GM06990 (cell line): ENCODE data around the gene LARP1B.
"Not testable (repeated sequence)": the region's sequence is repeated elsewhere in the genome, so short reads cannot be mapped to it uniquely, and the experiment has no call there.

Experiments
- DNase-seq: peaks from one replicate; pipeline ENCODE4 v3.0.0-alpha.2; 2011; ENCODE audit not compliant: insufficient read length; ENCODE audit errors: extremely low read depth
- H3K27me3 ChIP-seq: replicated peaks from 2 replicates; pipeline ENCODE4 v1.6.0; 2011; ENCODE audit warnings: low read length; ENCODE audit not compliant: control insufficient read depth, insufficient read depth
- H3K36me3 ChIP-seq: 2 replicates; pipeline ENCODE4 v1.5.1; 2011; ENCODE audit warnings: low read length; ENCODE audit not compliant: control insufficient read depth, insufficient read depth
- H3K4me3 ChIP-seq: replicated peaks from 2 replicates; pipeline ENCODE4 v1.5.1; 2011; ENCODE audit warnings: low read depth, mild to moderate bottlenecking, control low read depth, low read length
- TF ChIP-seq, protein P1 (sequence below): IDR thresholded peaks from 2 replicates; pipeline ENCODE4 v1.5.1; 2011; ENCODE audit warnings: low read length, control low read depth, mild to moderate bottlenecking, inconsistent platforms; ENCODE audit not compliant: insufficient read depth, poor library complexity, severe bottlenecking

LARP1B gene

DNA sequence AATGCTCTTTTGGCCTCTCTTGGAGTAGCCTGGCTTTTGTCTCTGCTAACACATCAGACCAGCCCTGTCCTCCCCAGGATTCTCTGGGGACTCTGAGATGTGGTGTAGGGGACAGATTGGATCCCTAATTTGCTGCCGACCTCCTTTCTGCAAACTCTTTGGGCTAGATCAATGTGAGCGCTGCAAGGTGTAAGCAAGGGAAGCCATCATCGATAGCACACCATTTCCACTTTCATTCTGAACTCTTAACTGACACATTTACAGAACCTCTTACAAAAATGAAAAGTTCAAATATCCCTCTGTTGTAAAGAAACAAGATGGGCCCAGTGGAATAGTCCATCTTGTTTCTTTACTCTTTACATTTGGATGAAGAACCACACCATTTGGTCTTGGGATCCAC, 179.9 kb downstream of the LARP1B start:
- no peaks in the 10 kb centered on the region for H3K27me3 ChIP-seq
- no peak for DNase-seq
- no peak overlapping the region for H3K4me3 ChIP-seq
- no peaks in the 10 kb centered on the region for H3K36me3 ChIP-seq
- TF ChIP-seq, protein P1, sequence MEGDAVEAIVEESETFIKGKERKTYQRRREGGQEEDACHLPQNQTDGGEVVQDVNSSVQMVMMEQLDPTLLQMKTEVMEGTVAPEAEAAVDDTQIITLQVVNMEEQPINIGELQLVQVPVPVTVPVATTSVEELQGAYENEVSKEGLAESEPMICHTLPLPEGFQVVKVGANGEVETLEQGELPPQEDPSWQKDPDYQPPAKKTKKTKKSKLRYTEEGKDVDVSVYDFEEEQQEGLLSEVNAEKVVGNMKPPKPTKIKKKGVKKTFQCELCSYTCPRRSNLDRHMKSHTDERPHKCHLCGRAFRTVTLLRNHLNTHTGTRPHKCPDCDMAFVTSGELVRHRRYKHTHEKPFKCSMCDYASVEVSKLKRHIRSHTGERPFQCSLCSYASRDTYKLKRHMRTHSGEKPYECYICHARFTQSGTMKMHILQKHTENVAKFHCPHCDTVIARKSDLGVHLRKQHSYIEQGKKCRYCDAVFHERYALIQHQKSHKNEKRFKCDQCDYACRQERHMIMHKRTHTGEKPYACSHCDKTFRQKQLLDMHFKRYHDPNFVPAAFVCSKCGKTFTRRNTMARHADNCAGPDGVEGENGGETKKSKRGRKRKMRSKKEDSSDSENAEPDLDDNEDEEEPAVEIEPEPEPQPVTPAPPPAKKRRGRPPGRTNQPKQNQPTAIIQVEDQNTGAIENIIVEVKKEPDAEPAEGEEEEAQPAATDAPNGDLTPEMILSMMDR = no peak

DNA sequence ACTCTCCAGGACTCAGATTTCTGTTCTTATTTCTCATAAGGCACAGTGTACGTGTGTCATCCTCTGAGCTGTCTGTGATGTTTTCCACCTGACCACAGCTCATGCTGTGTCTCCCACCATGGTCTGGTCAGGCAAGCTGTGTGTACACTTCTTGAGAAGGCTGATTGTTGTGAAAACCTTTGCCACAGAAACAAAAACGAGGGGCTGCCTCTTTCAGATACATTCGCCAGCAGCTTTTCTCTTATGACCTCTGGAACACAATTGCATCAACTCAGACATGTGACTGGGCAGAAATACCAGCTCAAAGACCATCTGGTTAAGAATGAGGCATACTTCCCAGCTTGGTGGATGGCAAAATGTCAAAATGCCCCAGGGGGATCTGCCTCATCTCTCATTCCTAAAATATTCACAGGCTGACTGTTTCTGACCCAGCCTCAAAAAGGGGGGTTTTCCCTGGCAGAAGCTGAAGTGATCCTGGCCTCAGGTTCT, 180.4 kb downstream of the LARP1B start:
- H3K36me3 ChIP-seq = no peaks in the 10 kb centered on the region
- TF ChIP-seq, protein P1 = no peak
- no peak overlapping the region for H3K4me3 ChIP-seq
- DNase-seq = no peak
- H3K27me3 ChIP-seq = no peaks in the 10 kb centered on the region

DNA sequence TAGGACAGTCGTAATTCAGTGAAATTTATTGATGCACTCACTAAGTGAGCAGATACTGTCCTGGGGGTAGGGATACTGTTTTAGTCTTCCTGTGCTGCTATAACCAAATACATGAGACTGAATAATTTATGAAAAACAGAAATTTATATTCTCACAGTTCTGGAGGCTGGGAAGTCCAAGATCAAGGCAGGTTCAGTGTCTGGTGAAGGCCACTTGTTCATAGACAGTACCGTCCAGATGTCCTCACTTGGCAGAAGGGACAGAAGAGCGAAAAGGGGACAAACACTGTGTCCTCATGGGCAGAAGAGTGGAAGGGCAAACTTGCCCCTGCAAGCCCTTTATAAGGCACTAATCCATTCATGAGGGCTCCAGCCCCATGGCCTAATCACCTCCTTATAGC, 180.9 kb downstream of the LARP1B start:
- H3K27me3 ChIP-seq = no peaks in the 10 kb centered on the region
- no peaks in the 10 kb centered on the region for H3K36me3 ChIP-seq
- DNase-seq = no peak
- no peak overlapping the region for H3K4me3 ChIP-seq
- TF ChIP-seq, protein P1 = no peak

DNA sequence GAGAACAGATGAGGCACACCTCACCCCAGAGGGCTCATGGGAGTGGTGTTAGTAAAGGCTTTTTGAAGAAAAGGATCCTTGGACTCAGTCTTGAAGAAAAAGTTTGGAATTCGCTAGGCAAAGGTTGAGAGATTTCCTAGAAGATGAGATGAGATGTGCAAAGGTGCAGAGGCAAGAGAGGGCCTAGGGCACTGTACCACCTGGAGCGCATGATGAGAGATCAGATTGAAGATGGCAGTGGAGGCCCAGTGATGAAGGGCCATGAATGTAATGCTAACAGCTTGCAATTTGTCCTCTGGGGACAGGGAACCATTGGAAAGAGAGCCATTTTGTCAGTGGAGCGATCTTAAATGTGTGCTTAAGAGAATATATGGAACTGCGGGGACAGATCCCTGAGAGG, 181.5 kb downstream of the LARP1B start:
- no peak overlapping the region for H3K4me3 ChIP-seq
- H3K27me3 ChIP-seq = no peaks in the 10 kb centered on the region
- no peak for DNase-seq
- TF ChIP-seq, protein P1 = no peak
- no peaks in the 10 kb centered on the region for H3K36me3 ChIP-seq

DNA sequence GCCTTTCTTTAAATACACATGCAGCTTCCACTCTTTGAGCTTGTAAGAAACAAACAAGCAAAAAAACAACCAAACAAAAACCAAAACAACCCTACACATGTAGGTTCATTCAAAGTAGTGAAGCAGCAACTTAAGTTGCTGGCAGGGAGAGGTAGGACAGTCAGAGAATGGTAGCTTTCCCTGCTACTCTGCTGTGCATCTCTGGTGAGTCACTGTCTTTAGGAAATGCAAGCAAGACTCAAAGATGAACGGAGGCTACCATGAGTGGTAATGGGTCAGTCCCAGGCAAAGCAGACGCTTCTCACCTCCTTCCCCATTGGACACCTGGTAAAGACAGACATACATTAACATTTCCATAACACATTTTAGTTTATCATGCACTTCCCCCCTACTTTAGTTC, 183.3 kb downstream of the LARP1B start:
- no peaks in the 10 kb centered on the region for H3K36me3 ChIP-seq
- H3K4me3 ChIP-seq = no peak overlapping the region
- TF ChIP-seq, protein P1 = no peak
- no peaks in the 10 kb centered on the region for H3K27me3 ChIP-seq
- no peak for DNase-seq

DNA sequence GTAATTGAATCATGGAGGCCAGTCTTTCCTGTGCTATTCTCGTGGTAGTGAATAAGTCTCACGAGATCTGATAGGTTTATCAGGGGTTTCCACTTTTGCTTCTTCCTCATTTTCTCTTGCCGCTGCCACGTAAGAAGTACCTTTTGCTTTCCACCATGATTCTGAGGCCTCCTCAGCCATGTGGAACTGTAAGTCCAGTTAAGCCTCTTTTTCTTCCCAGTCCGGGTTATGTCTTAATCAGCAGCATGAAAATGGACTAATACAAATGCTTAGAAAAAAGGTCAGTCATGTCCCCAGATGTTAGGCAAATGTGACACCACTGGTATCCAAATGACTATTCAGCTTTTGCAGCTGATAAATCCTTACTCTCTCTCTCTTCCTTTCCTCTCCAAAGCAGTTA, 184.3 kb downstream of the LARP1B start:
- H3K36me3 ChIP-seq, DNase-seq, H3K27me3 ChIP-seq, H3K4me3 ChIP-seq: not testable (repeated sequence)
